Panc1 (cell line): ENCODE results near the gene ESF1.

Source experiments
- TF ChIP-seq, protein P1 (sequence below): fragments of 450-650 bp; IDR thresholded peaks from 2 replicates; pipeline ENCODE4 v1.5.1; 2017; ENCODE audit warnings: mild to moderate bottlenecking
- TF ChIP-seq, protein P2 (sequence below), 2 experiments: IDR thresholded peaks; 2 replicates each; pipeline ENCODE4 v1.6.1; 2011 to 2012; ENCODE audit warnings: low read depth in 2 of 2, control low read depth in 1 of 2, low read length in 1 of 2, mild to moderate bottlenecking in 1 of 2, moderate library complexity in 1 of 2; ENCODE audit not compliant: insufficient read depth in 1 of 2

DNA sequence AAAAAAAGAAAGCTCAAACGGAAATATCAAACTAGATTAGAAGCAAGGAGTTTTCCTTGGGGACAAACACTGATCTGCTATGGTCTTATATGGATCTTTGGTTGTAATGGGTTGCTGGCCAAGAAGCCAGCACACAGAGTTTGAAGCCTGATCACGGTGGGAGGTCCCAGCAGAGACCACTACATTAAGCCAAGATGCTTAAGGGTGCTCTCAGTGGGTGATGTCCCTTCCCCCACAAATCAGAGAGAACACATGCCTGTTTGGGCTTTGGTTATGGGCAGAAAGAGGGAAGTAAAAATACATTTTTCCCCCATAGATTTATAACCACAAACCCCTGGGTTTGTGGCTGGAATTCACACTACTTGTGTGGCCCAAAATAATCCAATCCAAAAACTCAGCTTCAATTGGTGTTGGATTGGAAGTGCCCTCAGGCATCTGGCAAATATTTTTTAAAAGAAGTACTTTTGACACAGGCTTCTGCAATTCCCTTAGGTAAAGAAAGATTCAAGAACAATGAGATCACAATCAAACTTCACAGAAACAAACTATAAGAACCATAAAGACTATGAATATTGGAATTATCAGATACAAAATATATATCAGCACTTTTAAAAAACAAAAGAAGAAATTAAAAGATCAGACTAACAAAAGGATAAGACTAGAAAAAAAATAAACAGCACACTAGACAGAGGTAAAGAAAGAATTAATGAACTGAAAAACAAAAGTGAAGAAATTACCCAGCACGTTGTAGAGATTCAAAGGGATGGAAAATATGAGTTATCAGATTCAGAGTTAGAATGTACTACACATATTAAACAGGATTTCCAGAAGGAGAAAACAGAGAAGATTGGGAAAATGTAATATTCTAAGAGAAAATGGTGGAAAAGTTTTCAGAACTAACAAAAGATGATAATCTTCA lies 44.7 kb downstream of the ESF1 start:
- TF ChIP-seq, protein P1, sequence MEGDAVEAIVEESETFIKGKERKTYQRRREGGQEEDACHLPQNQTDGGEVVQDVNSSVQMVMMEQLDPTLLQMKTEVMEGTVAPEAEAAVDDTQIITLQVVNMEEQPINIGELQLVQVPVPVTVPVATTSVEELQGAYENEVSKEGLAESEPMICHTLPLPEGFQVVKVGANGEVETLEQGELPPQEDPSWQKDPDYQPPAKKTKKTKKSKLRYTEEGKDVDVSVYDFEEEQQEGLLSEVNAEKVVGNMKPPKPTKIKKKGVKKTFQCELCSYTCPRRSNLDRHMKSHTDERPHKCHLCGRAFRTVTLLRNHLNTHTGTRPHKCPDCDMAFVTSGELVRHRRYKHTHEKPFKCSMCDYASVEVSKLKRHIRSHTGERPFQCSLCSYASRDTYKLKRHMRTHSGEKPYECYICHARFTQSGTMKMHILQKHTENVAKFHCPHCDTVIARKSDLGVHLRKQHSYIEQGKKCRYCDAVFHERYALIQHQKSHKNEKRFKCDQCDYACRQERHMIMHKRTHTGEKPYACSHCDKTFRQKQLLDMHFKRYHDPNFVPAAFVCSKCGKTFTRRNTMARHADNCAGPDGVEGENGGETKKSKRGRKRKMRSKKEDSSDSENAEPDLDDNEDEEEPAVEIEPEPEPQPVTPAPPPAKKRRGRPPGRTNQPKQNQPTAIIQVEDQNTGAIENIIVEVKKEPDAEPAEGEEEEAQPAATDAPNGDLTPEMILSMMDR = no peak
- TF ChIP-seq, protein P2, sequence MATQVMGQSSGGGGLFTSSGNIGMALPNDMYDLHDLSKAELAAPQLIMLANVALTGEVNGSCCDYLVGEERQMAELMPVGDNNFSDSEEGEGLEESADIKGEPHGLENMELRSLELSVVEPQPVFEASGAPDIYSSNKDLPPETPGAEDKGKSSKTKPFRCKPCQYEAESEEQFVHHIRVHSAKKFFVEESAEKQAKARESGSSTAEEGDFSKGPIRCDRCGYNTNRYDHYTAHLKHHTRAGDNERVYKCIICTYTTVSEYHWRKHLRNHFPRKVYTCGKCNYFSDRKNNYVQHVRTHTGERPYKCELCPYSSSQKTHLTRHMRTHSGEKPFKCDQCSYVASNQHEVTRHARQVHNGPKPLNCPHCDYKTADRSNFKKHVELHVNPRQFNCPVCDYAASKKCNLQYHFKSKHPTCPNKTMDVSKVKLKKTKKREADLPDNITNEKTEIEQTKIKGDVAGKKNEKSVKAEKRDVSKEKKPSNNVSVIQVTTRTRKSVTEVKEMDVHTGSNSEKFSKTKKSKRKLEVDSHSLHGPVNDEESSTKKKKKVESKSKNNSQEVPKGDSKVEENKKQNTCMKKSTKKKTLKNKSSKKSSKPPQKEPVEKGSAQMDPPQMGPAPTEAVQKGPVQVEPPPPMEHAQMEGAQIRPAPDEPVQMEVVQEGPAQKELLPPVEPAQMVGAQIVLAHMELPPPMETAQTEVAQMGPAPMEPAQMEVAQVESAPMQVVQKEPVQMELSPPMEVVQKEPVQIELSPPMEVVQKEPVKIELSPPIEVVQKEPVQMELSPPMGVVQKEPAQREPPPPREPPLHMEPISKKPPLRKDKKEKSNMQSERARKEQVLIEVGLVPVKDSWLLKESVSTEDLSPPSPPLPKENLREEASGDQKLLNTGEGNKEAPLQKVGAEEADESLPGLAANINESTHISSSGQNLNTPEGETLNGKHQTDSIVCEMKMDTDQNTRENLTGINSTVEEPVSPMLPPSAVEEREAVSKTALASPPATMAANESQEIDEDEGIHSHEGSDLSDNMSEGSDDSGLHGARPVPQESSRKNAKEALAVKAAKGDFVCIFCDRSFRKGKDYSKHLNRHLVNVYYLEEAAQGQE (IDR thresholded peaks at IDR 0.05; ENCODE audit: insufficient read depth in 1 of 2, low read depth in 2 of 2, low read length in 1 of 2) = no peak
